ENCODE measurements around the gene RAPGEF6. TPM values are rescaled to one million over a fixed set of nuclear protein-coding genes. Genes with fewer than 3 reads are reported as not detected.
A peak's percentile ranks its signal among the peaks of the same experiment; 100 is the strongest.
"Not testable (repeated sequence)": the region's sequence is repeated elsewhere in the genome, so short reads cannot be mapped to it uniquely, and the experiment has no call there.

RAPGEF6 gene
- total RNA-seq, 1 experiment from 2014 or later: 1.8 TPM

GRCh38 chr5:131386779-131387178 lies 248.2 kb downstream of the RAPGEF6 start:
- in situ Hi-C loops (cut with HindIII; ENCODE audit: low pct_unique_long_range_greater_than_20kb, low sequenced_read_pairs): no loop called here
- DNase-seq (ENCODE audit: low read depth): peak; percentile 71

DNA sequence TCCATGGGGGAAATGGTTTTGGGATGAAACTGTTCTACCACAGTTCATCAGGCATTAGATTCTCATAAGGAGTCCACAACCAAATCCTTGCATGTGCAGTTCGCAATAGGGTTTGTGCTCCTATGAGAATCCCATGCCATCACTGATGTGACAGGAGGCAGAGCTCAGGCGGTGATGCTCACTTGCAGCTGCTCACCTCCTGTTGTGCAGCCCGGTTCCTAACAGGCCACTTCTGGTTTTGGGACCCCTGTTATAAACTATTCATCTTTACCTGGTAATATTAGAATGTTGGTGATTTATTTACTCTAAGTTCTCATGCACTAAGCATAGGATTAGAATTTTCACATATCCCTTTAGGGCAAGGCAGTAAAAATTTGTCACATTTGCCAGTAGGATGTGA lies 248.9 kb downstream of the RAPGEF6 start:
- DNase-seq (ENCODE audit: low read depth): no peak
- in situ Hi-C loops (cut with HindIII; ENCODE audit: low pct_unique_long_range_greater_than_20kb, low sequenced_read_pairs): no loop called here

DNA sequence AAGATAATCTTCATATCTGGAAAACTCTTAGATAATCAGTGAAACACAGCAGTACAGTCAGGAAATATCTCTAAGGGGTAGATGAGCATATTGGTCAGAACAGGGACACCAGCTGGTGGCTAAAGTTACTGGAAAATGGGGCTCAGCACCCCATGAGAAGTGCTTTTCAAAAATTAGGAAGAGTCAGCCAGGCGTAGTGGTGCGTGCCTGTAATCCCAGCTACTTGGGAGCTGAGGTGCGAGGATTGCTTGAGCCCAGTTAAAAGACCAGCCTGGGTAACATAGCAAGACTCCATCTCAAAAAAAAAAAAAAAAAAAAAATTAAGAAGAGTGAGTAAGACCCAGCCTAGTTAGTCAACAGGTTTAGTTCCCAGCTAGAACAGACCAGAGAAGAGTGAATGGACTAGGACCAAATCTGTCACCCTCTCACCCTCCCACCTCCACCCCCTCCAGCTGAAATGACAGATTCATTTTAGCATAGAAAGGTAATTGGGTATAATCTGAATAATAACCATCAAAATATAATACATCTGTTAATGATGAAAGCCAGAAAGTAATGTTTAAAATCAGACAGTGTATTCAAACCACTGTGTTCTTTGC lies 250.3 kb downstream of the RAPGEF6 start:
- in situ Hi-C loops (cut with HindIII; ENCODE audit: low pct_unique_long_range_greater_than_20kb, low sequenced_read_pairs): no loop called here

GRCh38 chr5:131384173-131384572 lies 250.9 kb downstream of the RAPGEF6 start:
- in situ Hi-C loops (cut with HindIII; ENCODE audit: low pct_unique_long_range_greater_than_20kb, low sequenced_read_pairs): no loop called here
- DNase-seq (ENCODE audit: low read depth): no peak

More for the DNA sequence above, 250.3 kb downstream of the RAPGEF6 start:
- DNase-seq (ENCODE audit: low read depth): no peak

DNA sequence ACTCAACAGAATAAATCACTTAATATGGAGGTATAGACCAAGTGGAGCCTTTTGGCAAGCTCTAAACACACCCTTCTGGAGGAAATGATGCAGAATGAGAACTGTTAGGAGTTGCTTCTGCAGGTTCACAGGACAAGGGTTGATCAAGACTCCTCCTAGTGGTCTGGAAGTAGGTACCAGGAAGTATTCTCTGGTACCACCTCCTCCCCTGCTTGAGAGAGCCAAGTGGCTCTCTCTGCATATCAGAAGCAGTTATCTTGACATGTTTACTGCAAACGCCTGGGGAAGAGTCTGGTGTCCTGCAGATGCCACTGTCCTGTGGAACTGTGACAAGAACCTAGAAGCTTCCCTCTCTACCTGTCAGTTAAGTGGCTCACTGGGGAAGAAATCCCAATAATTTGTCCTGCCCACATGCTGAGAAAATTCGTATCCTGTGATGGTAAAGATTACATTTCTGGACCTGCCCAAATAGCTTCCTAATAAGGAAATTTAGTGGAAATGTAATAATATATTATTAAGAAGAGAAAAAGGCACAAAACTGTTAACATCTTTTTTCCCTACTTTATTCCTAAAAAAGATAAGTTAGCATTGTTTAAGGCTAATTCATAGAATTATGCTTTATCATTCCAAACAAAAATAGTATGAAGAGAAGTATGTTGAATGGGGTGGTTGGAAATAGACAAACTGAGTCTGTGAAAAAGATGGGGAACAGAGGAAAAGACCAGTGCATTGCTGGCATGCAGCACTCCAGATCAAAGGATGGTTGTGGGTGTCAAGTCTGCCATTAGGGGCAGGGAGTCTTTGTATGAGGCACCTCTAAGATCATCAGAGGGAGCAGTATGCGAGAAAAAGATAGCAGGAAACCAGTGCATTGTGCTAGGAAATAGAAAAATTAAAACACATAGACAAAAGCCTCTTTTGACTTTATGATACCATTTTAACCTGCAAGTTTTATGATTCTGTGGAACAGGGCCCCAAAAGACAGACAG lies 252.3 kb downstream of the RAPGEF6 start:
- in situ Hi-C loops (cut with HindIII; ENCODE audit: low pct_unique_long_range_greater_than_20kb, low sequenced_read_pairs): no loop called here
- peak; percentile 63 for DNase-seq (ENCODE audit: low read depth)

GRCh38 chr5:131381777-131382176 lies 253.3 kb downstream of the RAPGEF6 start:
- in situ Hi-C loops (cut with HindIII; ENCODE audit: low pct_unique_long_range_greater_than_20kb, low sequenced_read_pairs): no loop called here
- DNase-seq (ENCODE audit: low read depth): no peak

DNA sequence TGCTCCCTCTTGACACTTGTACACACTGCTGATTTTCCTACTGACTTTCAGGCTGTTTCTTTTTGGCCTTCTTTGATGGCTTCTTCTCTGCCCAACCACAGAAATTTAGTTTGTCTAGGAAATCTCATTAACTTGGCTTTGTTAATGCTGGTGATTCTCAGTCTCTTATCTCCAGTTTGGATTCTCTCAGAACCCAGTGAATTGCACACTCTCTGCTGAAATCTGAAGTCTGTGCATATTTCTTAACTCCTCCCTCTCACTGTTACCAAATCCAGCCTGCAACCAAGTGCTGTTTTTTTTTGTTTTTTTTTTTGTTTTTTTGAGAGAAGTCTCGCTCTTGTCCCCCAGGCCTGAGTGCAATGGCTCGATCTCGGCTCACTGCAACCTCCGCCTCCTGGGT lies 254.0 kb downstream of the RAPGEF6 start:
- in situ Hi-C loops (cut with HindIII; ENCODE audit: low pct_unique_long_range_greater_than_20kb, low sequenced_read_pairs): no loop called here
- no peak for DNase-seq (ENCODE audit: low read depth)

DNA sequence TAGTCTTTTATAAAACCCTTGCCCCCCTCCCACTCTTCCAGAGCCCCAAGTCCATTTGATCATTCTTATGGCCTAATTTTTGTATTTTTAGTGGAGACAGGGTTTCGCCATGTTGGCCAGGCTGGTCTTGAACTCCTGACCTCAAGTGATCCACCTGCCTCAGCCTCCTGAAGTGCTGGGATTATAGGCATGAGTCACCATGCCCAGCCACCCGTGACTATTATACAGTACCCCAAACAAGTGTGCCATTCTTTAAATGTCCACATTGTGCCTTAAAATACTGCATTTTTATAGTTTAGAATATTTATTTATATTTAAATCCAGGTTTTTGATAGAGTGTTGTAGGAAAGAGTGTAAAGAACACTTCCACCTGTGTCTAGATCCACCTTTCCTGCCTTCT lies 254.8 kb downstream of the RAPGEF6 start:
- peak; percentile 11 for DNase-seq (ENCODE audit: low read depth)
- in situ Hi-C loops (cut with HindIII; ENCODE audit: low pct_unique_long_range_greater_than_20kb, low sequenced_read_pairs): not testable (repeated sequence)

- DNase-seq (ENCODE audit: low read depth): peak; percentile 75
- in situ Hi-C loops (cut with HindIII; ENCODE audit: low pct_unique_long_range_greater_than_20kb, low sequenced_read_pairs): no loop called here
Observed at GRCh38 chr5:131379723-131380122, 255.3 kb downstream of the RAPGEF6 start.

- in situ Hi-C loops (cut with HindIII; ENCODE audit: low pct_unique_long_range_greater_than_20kb, low sequenced_read_pairs): no loop called here
- DNase-seq (ENCODE audit: low read depth): no peak
Observed at GRCh38 chr5:131378721-131379541, 256.1 kb downstream of the RAPGEF6 start.

- in situ Hi-C loops (cut with HindIII; ENCODE audit: low pct_unique_long_range_greater_than_20kb, low sequenced_read_pairs): no loop called here
- DNase-seq (ENCODE audit: low read depth): no peak
Observed at GRCh38 chr5:131377785-131378325, 257.2 kb downstream of the RAPGEF6 start.

DNA sequence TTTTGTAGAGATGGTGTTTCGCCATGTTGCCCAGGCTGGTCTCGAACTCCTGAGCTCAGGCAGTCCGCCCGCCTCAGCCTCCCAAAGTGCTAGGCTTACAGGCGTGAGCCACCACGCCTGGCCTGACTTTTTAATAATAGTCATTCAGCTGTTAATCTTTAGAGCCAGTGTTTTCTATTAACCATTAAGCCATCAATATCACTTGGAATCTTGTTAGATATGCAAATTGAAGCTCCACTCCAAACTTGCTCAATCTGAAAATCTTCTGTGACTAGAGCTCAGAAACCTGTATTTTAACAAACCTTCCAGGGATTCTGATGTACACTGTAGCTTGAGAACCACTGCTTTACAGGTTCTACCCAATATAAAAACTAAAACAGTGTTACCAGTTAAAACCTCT lies 257.7 kb downstream of the RAPGEF6 start:
- no peak for DNase-seq (ENCODE audit: low read depth)
- in situ Hi-C loops (cut with HindIII; ENCODE audit: low pct_unique_long_range_greater_than_20kb, low sequenced_read_pairs): no loop called here

GRCh38 chr5:131375351-131375750 lies 259.7 kb downstream of the RAPGEF6 start:
- in situ Hi-C loops (cut with HindIII; ENCODE audit: low pct_unique_long_range_greater_than_20kb, low sequenced_read_pairs): no loop called here

More at GRCh38 chr5:131375351-131375750, 259.7 kb downstream of the RAPGEF6 start:
- DNase-seq (ENCODE audit: low read depth): no peak

Other genes with a start within 250 kb of the RAPGEF6 start
- gene FNIP1, start 161.8 kb upstream of the RAPGEF6 start, total RNA-seq (2014; rRNA removed; shearing (Covaris generic); ENCODE audit: low replicate concordance): 12.6 and 16.0 TPM in 2 replicates

Data from Caki2 (cell line).